ENCODE data around the gene DHCR24.

Gene DHCR24

GRCh38 chr1:54864460-54865208 lies 22.4 kb downstream of the DHCR24 start:
- no peak for DNase-seq

GRCh38 chr1:54863267-54863665 lies 23.7 kb downstream of the DHCR24 start:
- no peak for DNase-seq

- DNase-seq, result no peak
These were observed 25.8 kb downstream of the DHCR24 start for GRCh38 chr1:54861070-54861761.

GRCh38 chr1:54859700-54860391 lies 27.1 kb downstream of the DHCR24 start:
- DNase-seq, result no peak

GRCh38 chr1:54857746-54858561 lies 29.0 kb downstream of the DHCR24 start:
- DNase-seq, result no peak

- no peak for DNase-seq
These were observed 29.9 kb downstream of the DHCR24 start for GRCh38 chr1:54857141-54857540.

GRCh38 chr1:54854381-54855020 lies 32.5 kb downstream of the DHCR24 start:
- DNase-seq, result no peak

- no peak for DNase-seq
These were observed 33.1 kb downstream of the DHCR24 start for GRCh38 chr1:54853793-54854370.

GRCh38 chr1:54853096-54853792 lies 33.8 kb downstream of the DHCR24 start:
- no peak for DNase-seq

- DNase-seq, result no peak
These were observed 35.0 kb downstream of the DHCR24 start for GRCh38 chr1:54851936-54852524.

- DNase-seq, result no peak
These were observed 35.6 kb downstream of the DHCR24 start for GRCh38 chr1:54851406-54851805.

- DNase-seq, result no peak
These were observed 36.3 kb downstream of the DHCR24 start for GRCh38 chr1:54850737-54851136.

- DNase-seq, result no peak
These were observed 36.8 kb downstream of the DHCR24 start for GRCh38 chr1:54850069-54850730.

- no peak for DNase-seq
These were observed 37.6 kb downstream of the DHCR24 start for GRCh38 chr1:54849219-54850068.

GRCh38 chr1:54848134-54848948 lies 38.7 kb downstream of the DHCR24 start:
- no peak for DNase-seq

- no peak for DNase-seq
These were observed 40.2 kb downstream of the DHCR24 start for GRCh38 chr1:54846716-54847284.

- DNase-seq, result no peak
These were observed 40.7 kb downstream of the DHCR24 start for GRCh38 chr1:54846301-54846700.

- no peak for DNase-seq
These were observed 41.2 kb downstream of the DHCR24 start for GRCh38 chr1:54845772-54846171.
